Measurements from ENCODE around the gene TRMT10C. TPM values are rescaled to one million over a fixed set of nuclear protein-coding genes. Genes with fewer than 3 reads are reported as not detected.

Gene TRMT10C
- total and polyA plus RNA-seq, 9 of the 15 experiments (the other 6 are each of a cell fraction or from before 2014, with no cell fraction given): 48.6 to 106 (median 63.9) TPM

GRCh38 chr3:101573449-101574387 lies 12.1 kb downstream of the TRMT10C start, which contains the start of gene PCNP (continued):
- TF ChIP-seq ZFP36 (IDR thresholded peaks at IDR 0.05; ENCODE audit: low read depth, low read length, partially characterized antibody) (no peak), LCOR (CRISPR knock-in tag; IDR thresholded peaks at IDR 0.05) (peak; percentile 96), WHSC1 (IDR thresholded peaks at IDR 0.05; ENCODE audit: low read length) (no peak), SETDB1 (IDR thresholded peaks at IDR 0.05; ENCODE audit: low read length) (no peak), ZSCAN32 (CRISPR knock-in tag; IDR thresholded peaks at IDR 0.05) (no peak), ESRRB (CRISPR knock-in tag; IDR thresholded peaks at IDR 0.05; ENCODE audit: borderline replicate concordance) (no peak), NCOA6 (IDR thresholded peaks at IDR 0.05) (no peak), TARDBP (IDR thresholded peaks at IDR 0.05) (no peak), DLX4 (CRISPR knock-in tag; IDR thresholded peaks at IDR 0.05) (no peak), ZNF79 (CRISPR knock-in tag; IDR thresholded peaks at IDR 0.05; ENCODE audit: low read depth) (no peak), SRSF3 (IDR thresholded peaks at IDR 0.05; ENCODE audit: insufficient read depth, low read length) (no peak), ZNF766 (CRISPR knock-in tag; conservative IDR thresholded peaks at IDR 0.05) (no peak), SAFB2 (IDR thresholded peaks at IDR 0.05; ENCODE audit: borderline replicate concordance, low read depth, low read length, severe bottlenecking) (no peak), YY1 (IDR thresholded peaks at IDR 0.05; ENCODE audit: borderline replicate concordance in 1 of 3, control insufficient read depth in 1 of 3, extremely low read depth in 1 of 3, insufficient read depth in 3 of 3, insufficient read length in 1 of 3, insufficient replicate concordance in 2 of 3, low read depth in 1 of 3, low read length in 2 of 3) (peak; percentile 69 to 96 (median 95)), ZC3H8 (IDR thresholded peaks at IDR 0.05) (no peak), ZFP30 (CRISPR knock-in tag; IDR thresholded peaks at IDR 0.05; ENCODE audit: borderline replicate concordance) (no peak), NR2C2 (CRISPR knock-in tag; IDR thresholded peaks at IDR 0.05) (no peak), NR2C2 (tag; IDR thresholded peaks at IDR 0.05) (peak; percentile 81), ZNF197 (CRISPR knock-in tag; IDR thresholded peaks at IDR 0.05; ENCODE audit: low read depth) (no peak), ZNF75A (CRISPR knock-in tag; IDR thresholded peaks at IDR 0.05) (no peak), NUFIP1 (IDR thresholded peaks at IDR 0.05; ENCODE audit: partially characterized antibody) (no peak), NKRF (IDR thresholded peaks at IDR 0.05; ENCODE audit: borderline replicate concordance) (peak; percentile 97), NR4A1 (CRISPR knock-in tag; IDR thresholded peaks at IDR 0.05) (no peak), NR4A1 (tag; IDR thresholded peaks at IDR 0.05) (no peak), ELF1 (tag; IDR thresholded peaks at IDR 0.05) (peak; percentile 89)
